A549 (cell line): ENCODE measurements around the gene CACNA1C. TPM values are rescaled to one million over a fixed set of nuclear protein-coding genes. Genes with fewer than 3 reads are reported as not detected.

Source experiments
- ATAC-seq, 2 experiments: fragments of 200-7000 bp in 1 of 2; fragments of >200 bp in 1 of 2; cut with Nextera tagmentation in 1 of 2; cut with Tn5 transposase in 1 of 2; 3 replicates each; pipeline versions ENCODE4 v1.8.0 to v1.9.1; 2018 to 2020; ENCODE audit warnings: mild to moderate bottlenecking in 1 of 2, moderate library complexity in 1 of 2
- CTCF ChIA-PET: fragments of 300-600 bp; sonication (Branson Sonifier 250); formaldehyde crosslinking; extraction: SDS; loops from one replicate; lab custom pipeline; 2021; ENCODE audit warnings: antibody characterized with exemption, inconsistent platforms; lab: Yijun Ruan, JAX
- POLR2A ChIA-PET: fragments of 350-600 bp; formaldehyde crosslinking; extraction: SDS; loops from one replicate; lab custom pipeline; 2021; ENCODE audit warnings: antibody characterized with exemption, inconsistent platforms; lab: Yijun Ruan, JAX
- DNase-seq, 2 experiments: peaks; one replicate each; pipeline versions ENCODE4 v3.0.0 to v3.0.0-alpha.2; 2011 to 2016; ENCODE audit warnings: low read depth in 1 of 2, low spot score in 1 of 2
- FAIRE-seq: peaks from 2 replicates; lab custom pipeline; 2011; peaks lifted over from hg19 to GRCh38; lab: Jason Lieb, UNC
- H3K27ac ChIP-seq, 2 experiments: fragments of >200 bp; sonication (Bioruptor Twin); formaldehyde crosslinking; 3 replicates each; pipeline ENCODE4 v1.5.1; 2016 to 2017
- H3K4me1 ChIP-seq: fragments of >200 bp; sonication (Bioruptor Twin); formaldehyde crosslinking; 3 replicates; pipeline ENCODE4 v1.6.1; 2016
- H3K4me2 ChIP-seq: fragments of >200 bp; sonication (Bioruptor Twin); formaldehyde crosslinking; 3 replicates; pipeline ENCODE4 v1.6.1; 2016
- H3K4me3 ChIP-seq: fragments of >200 bp; sonication (Bioruptor Twin); formaldehyde crosslinking; 3 replicates; pipeline ENCODE4 v1.5.1; 2016
- H3K9me3 ChIP-seq: fragments of >200 bp; sonication (Bioruptor Twin); formaldehyde crosslinking; 3 replicates; pipeline ENCODE4 v1.6.1; 2016
- BHLHE40 ChIP-seq: IDR thresholded peaks from 2 replicates; pipeline ENCODE4 v1.6.1; 2012; ENCODE audit warnings: low read depth, low read length, inconsistent platforms
- CHD2 ChIP-seq: fragments of 150-350 bp; IDR thresholded peaks from 2 replicates; pipeline ENCODE4 v1.6.1; 2014; ENCODE audit warnings: low read length; ENCODE audit not compliant: partially characterized antibody
- EHF ChIP-seq: fragments of 250-450 bp; sonication (Bioruptor Pico); IDR thresholded peaks from 2 replicates; pipeline ENCODE4 v1.5.0; 2020; ENCODE audit warnings: mild to moderate bottlenecking
- EHMT2 ChIP-seq: fragments of 200-600 bp; sonication (generic); IDR thresholded peaks from 2 replicates; pipeline ENCODE4 v1.6.1; 2016; ENCODE audit warnings: antibody characterized with exemption, low read depth, mild to moderate bottlenecking, moderate library complexity
- EP300 ChIP-seq, 2 experiments: fragments of >200 bp; sonication (Bioruptor Twin); formaldehyde crosslinking; IDR thresholded peaks; 2 replicates in 1 of 2; 3 replicates in 1 of 2; pipeline ENCODE4 v1.6.1; 2016 to 2017
- ESRRA ChIP-seq: fragments of 150-350 bp; IDR thresholded peaks from 2 replicates; pipeline ENCODE4 v1.6.1; 2014; ENCODE audit warnings: mild to moderate bottlenecking, low read length, borderline replicate concordance
- FOSB ChIP-seq: fragments of 250-450 bp; sonication (Bioruptor Pico); IDR thresholded peaks from 2 replicates; pipeline ENCODE4 v1.5.0; 2020; ENCODE audit warnings: mild to moderate bottlenecking, moderate library complexity
- FOSL2 ChIP-seq, 2 experiments: fragments of 450-650 bp in 1 of 2; fragments of >200 bp in 1 of 2; sonication (Bioruptor Twin) in 1 of 2; formaldehyde crosslinking; IDR thresholded peaks; 2 replicates each; pipeline versions ENCODE4 v1.5.0 to v1.6.1; 2016 to 2020; ENCODE audit warnings: mild to moderate bottlenecking in 1 of 2, moderate library complexity in 1 of 2
- JUNB ChIP-seq: fragments of >200 bp; sonication (Bioruptor Twin); formaldehyde crosslinking; IDR thresholded peaks from 2 replicates; pipeline ENCODE4 v1.6.1; 2016
- KDM5A ChIP-seq: fragments of 200-600 bp; sonication (generic); IDR thresholded peaks from 2 replicates; pipeline ENCODE4 v1.6.1; 2016; ENCODE audit warnings: antibody characterized with exemption, mild to moderate bottlenecking
- NPAS2 ChIP-seq: fragments of 250-450 bp; sonication (Bioruptor Pico); IDR thresholded peaks from 2 replicates; pipeline ENCODE4 v1.8.0; 2022; ENCODE audit warnings: mild to moderate bottlenecking, moderate library complexity, borderline replicate concordance
- NR3C1 ChIP-seq: fragments of >200 bp; sonication (Bioruptor Twin); formaldehyde crosslinking; IDR thresholded peaks from 3 replicates; pipeline ENCODE4 v1.6.1; 2017
- POLR2A ChIP-seq: IDR thresholded peaks from 2 replicates; pipeline ENCODE4 v1.6.1; 2012; ENCODE audit warnings: mild to moderate bottlenecking, low read length
- RFX5 ChIP-seq: fragments of 450-650 bp; IDR thresholded peaks from 2 replicates; pipeline ENCODE4 v1.7.1; 2014; ENCODE audit warnings: antibody characterized with exemption, mild to moderate bottlenecking, moderate library complexity
- TFCP2L1 ChIP-seq: fragments of 250-450 bp; sonication (Bioruptor Pico); IDR thresholded peaks from 2 replicates; pipeline ENCODE4 v1.5.0; 2021; ENCODE audit warnings: mild to moderate bottlenecking
- ZFP36 ChIP-seq: fragments of 450-650 bp; IDR thresholded peaks from 2 replicates; pipeline ENCODE4 v1.6.1; 2014; ENCODE audit warnings: borderline replicate concordance; ENCODE audit not compliant: partially characterized antibody
- ZNF302 ChIP-seq: fragments of 250-450 bp; sonication (Bioruptor Pico); IDR thresholded peaks from 2 replicates; pipeline ENCODE4 v1.9.0; 2021; ENCODE audit warnings: inconsistent platforms, mild to moderate bottlenecking, moderate library complexity
- WGBS: methylation state at CpG from one replicate; pipeline ENCODE4 v1.1.6; 2017; ENCODE audit errors: missing lambda C conversion rate; 5-methylcytosine and 5-hydroxymethylcytosine counted together
- polyA plus RNA-seq, 4 experiments: library from polyadenylated mRNA; depleted of rRNA in 3 of 4; stranded (reverse); fragments of >200 nt; fragmentation: RNase III in 1 of 4; extraction: RNeasy Plus Mini Kit Qiagen cat#74134 plus additional on column Dnase treatment in 1 of 4; gene quantifications; 2 replicates in 3 of 4; 3 replicates in 1 of 4; pipeline ENCODE4 v1.2.3, GENCODE V29; 2011 to 2017
- TF ChIP-seq, protein P1 (sequence below): IDR thresholded peaks from 2 replicates; pipeline ENCODE4 v1.6.1; 2012
- TF ChIP-seq, protein P2 (sequence below): IDR thresholded peaks from 2 replicates; pipeline ENCODE4 v1.6.1; 2012; ENCODE audit warnings: low read depth, borderline replicate concordance
- TF ChIP-seq, protein P3 (sequence below): fragments of 450-650 bp; IDR thresholded peaks from 2 replicates; pipeline ENCODE4 v1.6.1; 2014; ENCODE audit warnings: antibody characterized with exemption
- TF ChIP-seq, protein P4 (sequence below): fragments of 250-450 bp; sonication (Bioruptor Pico); IDR thresholded peaks from 2 replicates; pipeline ENCODE4 v1.5.0; 2021; ENCODE audit warnings: mild to moderate bottlenecking, moderate library complexity, borderline replicate concordance
- TF ChIP-seq, protein P5 (sequence below): fragments of >200 bp; sonication (Bioruptor Twin); formaldehyde crosslinking; IDR thresholded peaks from 3 replicates; pipeline ENCODE4 v1.6.1; 2016

The CACNA1C gene
- polyA plus RNA-seq, 2 of the 4 experiments (the other 2 are of a cell fraction): not detected

DNA sequence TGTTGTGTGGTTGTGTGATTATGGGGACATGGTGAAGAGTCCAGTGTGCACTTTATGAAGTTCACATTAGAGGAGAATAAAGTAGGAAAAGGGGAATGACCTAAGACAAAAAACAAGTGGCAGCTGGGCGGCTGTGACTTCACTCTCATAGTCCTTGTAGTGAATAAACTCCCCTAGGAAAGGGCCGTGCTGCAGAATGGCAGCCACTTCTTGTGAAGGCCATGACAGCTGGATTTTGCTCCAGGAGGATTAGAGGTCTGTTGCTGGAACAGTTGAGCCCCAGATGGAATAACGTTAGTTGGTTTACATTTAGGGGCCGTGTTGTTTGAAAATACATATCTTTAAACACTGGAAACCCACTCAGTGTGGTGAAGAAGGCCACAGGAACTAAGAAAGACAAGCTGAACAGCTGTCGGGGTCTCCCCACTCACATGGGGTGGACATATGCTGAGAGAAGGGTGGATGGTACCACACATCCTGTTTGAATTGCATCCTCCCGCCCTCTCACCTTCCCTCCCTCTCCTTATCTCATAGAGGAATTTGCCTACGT lies 276.9 kb downstream of the CACNA1C start:
- 11% methylated on average over 7 of the region's 7 CpGs for WGBS
- no peak overlapping the region for H3K4me2 ChIP-seq
- no peak for ATAC-seq
- no peaks in the 10 kb centered on the region for H3K9me3 ChIP-seq
- no peak for FAIRE-seq
- POLR2A ChIA-PET: no interaction called here
- TF ChIP-seq NPAS2 (CRISPR knock-in tag): no peak
- TF ChIP-seq, protein P1, sequence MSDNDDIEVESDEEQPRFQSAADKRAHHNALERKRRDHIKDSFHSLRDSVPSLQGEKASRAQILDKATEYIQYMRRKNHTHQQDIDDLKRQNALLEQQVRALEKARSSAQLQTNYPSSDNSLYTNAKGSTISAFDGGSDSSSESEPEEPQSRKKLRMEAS: no peak
- TF ChIP-seq JUNB: no peak
- TF ChIP-seq, protein P2, sequence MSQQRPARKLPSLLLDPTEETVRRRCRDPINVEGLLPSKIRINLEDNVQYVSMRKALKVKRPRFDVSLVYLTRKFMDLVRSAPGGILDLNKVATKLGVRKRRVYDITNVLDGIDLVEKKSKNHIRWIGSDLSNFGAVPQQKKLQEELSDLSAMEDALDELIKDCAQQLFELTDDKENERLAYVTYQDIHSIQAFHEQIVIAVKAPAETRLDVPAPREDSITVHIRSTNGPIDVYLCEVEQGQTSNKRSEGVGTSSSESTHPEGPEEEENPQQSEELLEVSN: no peak
- TF ChIP-seq FOSB (CRISPR knock-in tag): no peak
- no peak overlapping the region for H3K4me3 ChIP-seq
- H3K4me1 ChIP-seq: no peaks in the 10 kb centered on the region
- no peak for DNase-seq
- CTCF ChIA-PET: no interaction called here
- H3K27ac ChIP-seq: no peak overlapping the region

DNA sequence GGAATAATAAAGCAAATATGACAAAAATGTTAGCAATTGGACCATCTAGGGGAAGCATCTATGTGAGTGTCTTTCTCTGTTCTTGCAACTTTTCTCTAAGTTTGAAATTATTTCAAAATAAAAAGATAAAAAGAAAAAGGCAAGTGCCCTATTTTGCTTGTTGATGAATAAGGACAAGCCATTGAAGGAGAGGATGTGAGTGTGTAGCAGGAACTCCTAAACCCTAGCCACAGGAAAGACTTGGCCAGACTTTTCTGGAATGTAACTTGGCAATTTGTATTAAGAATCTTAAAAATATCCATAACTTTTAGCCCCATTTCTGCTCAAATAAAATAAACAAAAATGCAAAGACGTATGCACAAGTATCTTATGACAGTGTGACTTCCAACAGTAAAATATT lies 279.4 kb downstream of the CACNA1C start:
- H3K9me3 ChIP-seq: no peaks in the 10 kb centered on the region
- no peaks in the 10 kb centered on the region; the same call in 2 of the 3 replicates for H3K4me1 ChIP-seq
- DNase-seq (no peak), FAIRE-seq (no peak), ATAC-seq (no peak)
- no peak overlapping the region for H3K4me2 ChIP-seq
- ChIA-PET POLR2A (no interaction called here), CTCF (no interaction called here)
- TF ChIP-seq, protein P2: no peak
- TF ChIP-seq, protein P3, sequence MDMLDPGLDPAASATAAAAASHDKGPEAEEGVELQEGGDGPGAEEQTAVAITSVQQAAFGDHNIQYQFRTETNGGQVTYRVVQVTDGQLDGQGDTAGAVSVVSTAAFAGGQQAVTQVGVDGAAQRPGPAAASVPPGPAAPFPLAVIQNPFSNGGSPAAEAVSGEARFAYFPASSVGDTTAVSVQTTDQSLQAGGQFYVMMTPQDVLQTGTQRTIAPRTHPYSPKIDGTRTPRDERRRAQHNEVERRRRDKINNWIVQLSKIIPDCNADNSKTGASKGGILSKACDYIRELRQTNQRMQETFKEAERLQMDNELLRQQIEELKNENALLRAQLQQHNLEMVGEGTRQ: no peak
- TF ChIP-seq, protein P4, sequence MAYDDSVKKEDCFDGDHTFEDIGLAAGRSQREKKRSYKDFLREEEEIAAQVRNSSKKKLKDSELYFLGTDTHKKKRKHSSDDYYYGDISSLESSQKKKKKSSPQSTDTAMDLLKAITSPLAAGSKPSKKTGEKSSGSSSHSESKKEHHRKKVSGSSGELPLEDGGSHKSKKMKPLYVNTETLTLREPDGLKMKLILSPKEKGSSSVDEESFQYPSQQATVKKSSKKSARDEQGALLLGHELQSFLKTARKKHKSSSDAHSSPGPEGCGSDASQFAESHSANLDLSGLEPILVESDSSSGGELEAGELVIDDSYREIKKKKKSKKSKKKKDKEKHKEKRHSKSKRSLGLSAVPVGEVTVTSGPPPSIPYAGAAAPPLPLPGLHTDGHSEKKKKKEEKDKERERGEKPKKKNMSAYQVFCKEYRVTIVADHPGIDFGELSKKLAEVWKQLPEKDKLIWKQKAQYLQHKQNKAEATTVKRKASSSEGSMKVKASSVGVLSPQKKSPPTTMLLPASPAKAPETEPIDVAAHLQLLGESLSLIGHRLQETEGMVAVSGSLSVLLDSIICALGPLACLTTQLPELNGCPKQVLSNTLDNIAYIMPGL (CRISPR knock-in tag): no peak
- TF ChIP-seq EHF (CRISPR knock-in tag) (no peak), POLR2A (no peak), RFX5 (no peak), ZFP36 (no peak)
- TF ChIP-seq, protein P5, sequence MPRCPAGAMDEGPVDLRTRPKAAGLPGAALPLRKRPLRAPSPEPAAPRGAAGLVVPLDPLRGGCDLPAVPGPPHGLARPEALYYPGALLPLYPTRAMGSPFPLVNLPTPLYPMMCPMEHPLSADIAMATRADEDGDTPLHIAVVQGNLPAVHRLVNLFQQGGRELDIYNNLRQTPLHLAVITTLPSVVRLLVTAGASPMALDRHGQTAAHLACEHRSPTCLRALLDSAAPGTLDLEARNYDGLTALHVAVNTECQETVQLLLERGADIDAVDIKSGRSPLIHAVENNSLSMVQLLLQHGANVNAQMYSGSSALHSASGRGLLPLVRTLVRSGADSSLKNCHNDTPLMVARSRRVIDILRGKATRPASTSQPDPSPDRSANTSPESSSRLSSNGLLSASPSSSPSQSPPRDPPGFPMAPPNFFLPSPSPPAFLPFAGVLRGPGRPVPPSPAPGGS: no peak
- TF ChIP-seq, protein P1: no peak
- no peak overlapping the region for H3K4me3 ChIP-seq
- H3K27ac ChIP-seq: no peak overlapping the region
- WGBS: 30% methylated on average over 1 of the region's 1 CpG

DNA sequence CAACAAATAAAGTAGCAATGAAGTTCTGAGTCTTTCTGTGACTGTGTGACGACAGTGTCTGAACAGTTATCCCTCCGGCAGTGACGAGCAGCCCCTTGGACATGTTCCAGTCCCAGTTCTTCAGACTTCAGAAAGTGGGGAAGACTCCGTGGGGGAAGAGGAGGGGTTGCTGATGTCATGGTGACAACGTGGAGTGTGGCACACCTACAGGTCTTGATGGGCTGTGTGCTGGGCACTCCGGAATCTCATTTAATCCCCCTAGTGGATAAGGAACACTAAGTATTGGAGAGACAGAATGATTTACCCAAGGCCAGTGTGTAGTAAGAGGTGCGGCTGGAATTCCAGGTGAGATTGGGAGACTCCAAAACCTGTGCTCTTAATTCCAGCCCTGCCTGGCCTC lies 280.2 kb downstream of the CACNA1C start:
- TF ChIP-seq NPAS2 (CRISPR knock-in tag): no peak
- TF ChIP-seq NR3C1: no peak
- no peak for TF ChIP-seq EHMT2
- no peak for TF ChIP-seq EP300 (IDR thresholded peaks at IDR 0.05)
- TF ChIP-seq FOSL2 (IDR thresholded peaks at IDR 0.05): no peak
- TF ChIP-seq FOSL2 (CRISPR knock-in tag; IDR thresholded peaks at IDR 0.05): no peak
- TF ChIP-seq CHD2: no peak
- no peak for TF ChIP-seq POLR2A
- no peak for TF ChIP-seq BHLHE40
- TF ChIP-seq TFCP2L1 (CRISPR knock-in tag): no peak
- TF ChIP-seq ESRRA: no peak
- TF ChIP-seq KDM5A: no peak
- TF ChIP-seq ZNF302 (CRISPR knock-in tag): no peak
- H3K4me2 ChIP-seq: no peak overlapping the region
- DNase-seq (peak in 1 of 2 experiments; percentile 13), ATAC-seq (peak; percentile 45 to 67; a peak in 4 of 6 replicates), FAIRE-seq (no peak)
- WGBS: 39% methylated on average over 7 of the region's 7 CpGs
- H3K9me3 ChIP-seq: no peaks in the 10 kb centered on the region
- ChIA-PET POLR2A (no interaction called here), CTCF (interaction anchor here (0.6 kb wide), 1 partner anchor 107 kb away, joined by 3 read pairs; no protein-coding TSS in a partner anchor)
- H3K4me1 ChIP-seq: no peaks in the 10 kb centered on the region; the same call in 2 of the 3 replicates
- no peak overlapping the region for H3K4me3 ChIP-seq
- no peak overlapping the region for H3K27ac ChIP-seq
